MM.1S (cell line): ENCODE measurements around the gene NPC2.

Experiments
- DNase-seq: peaks from one replicate; pipeline ENCODE4 v3.0.0-alpha.2; 2015
- H2AFZ ChIP-seq: fragments of 300-600 bp; sonication (generic); 2 replicates; pipeline ENCODE4 v1.6.0; 2016; ENCODE audit warnings: antibody characterized with exemption, low read length
- H3F3A ChIP-seq: fragments of 300-600 bp; sonication (generic); 2 replicates; pipeline ENCODE4 v1.6.1; 2016; ENCODE audit warnings: mild to moderate bottlenecking, antibody characterized with exemption, low read length, moderate library complexity, mixed read lengths; ENCODE audit not compliant: insufficient read depth
- H3K27ac ChIP-seq: fragments of 300-600 bp; sonication (generic); 2 replicates; pipeline ENCODE4 v1.5.1; 2016; ENCODE audit warnings: mild to moderate bottlenecking, low read length
- H3K27me3 ChIP-seq: fragments of 300-600 bp; sonication (generic); replicated peaks from 2 replicates; pipeline ENCODE4 v1.6.0; 2016; ENCODE audit warnings: low read length; ENCODE audit not compliant: insufficient read depth
- H3K36me3 ChIP-seq: fragments of 300-600 bp; sonication (generic); replicated peaks from 2 replicates; pipeline ENCODE4 v1.6.1; 2016; ENCODE audit warnings: mild to moderate bottlenecking, low read length, mixed read lengths; ENCODE audit not compliant: insufficient read depth
- H3K4me1 ChIP-seq: fragments of 300-600 bp; sonication (generic); 2 replicates; pipeline ENCODE4 v1.6.1; 2016; ENCODE audit warnings: low read length, mixed read lengths
- H3K4me2 ChIP-seq: fragments of 300-600 bp; sonication (generic); 2 replicates; pipeline ENCODE4 v1.6.0; 2016; ENCODE audit warnings: low read depth, low read length
- H3K4me3 ChIP-seq: fragments of 300-600 bp; sonication (generic); 2 replicates; pipeline ENCODE4 v1.5.1; 2016; ENCODE audit warnings: low read length, mixed read lengths
- H3K79me2 ChIP-seq: fragments of 300-600 bp; sonication (generic); 2 replicates; pipeline ENCODE4 v1.6.1; 2016; ENCODE audit warnings: mixed run types, low read length, mixed read lengths
- H3K9ac ChIP-seq: fragments of 300-600 bp; sonication (generic); 2 replicates; pipeline ENCODE4 v1.6.1; 2016; ENCODE audit warnings: low read length, mixed read lengths
- H3K9me2 ChIP-seq: fragments of 300-600 bp; sonication (generic); replicated peaks from 2 replicates; pipeline ENCODE4 v1.6.1; 2016; ENCODE audit warnings: mild to moderate bottlenecking, low read length, mixed read lengths; ENCODE audit not compliant: insufficient read depth
- H3K9me3 ChIP-seq: fragments of 300-600 bp; sonication (generic); replicated peaks from 2 replicates; pipeline ENCODE4 v1.6.1; 2016; ENCODE audit warnings: mild to moderate bottlenecking, low read length, mixed read lengths; ENCODE audit not compliant: insufficient read depth
- H4K20me1 ChIP-seq: fragments of 300-600 bp; sonication (generic); 2 replicates; pipeline ENCODE4 v1.6.1; 2016; ENCODE audit warnings: mild to moderate bottlenecking, low read length, moderate library complexity, mixed read lengths; ENCODE audit not compliant: insufficient read depth
- EZH2 ChIP-seq: fragments of 300-600 bp; sonication (generic); optimal IDR thresholded peaks from 2 replicates; pipeline ENCODE3; 2017; ENCODE audit warnings: low read depth, mild to moderate bottlenecking, antibody characterized with exemption, low read length, mixed read lengths
- EZH2phosphoT487 ChIP-seq: fragments of 300-600 bp; sonication (generic); IDR thresholded peaks from 2 replicates; pipeline ENCODE4 v1.6.1; 2018; ENCODE audit warnings: antibody characterized with exemption, low read length
- TF ChIP-seq, protein P1 (sequence below): fragments of 300-600 bp; sonication (generic); IDR thresholded peaks from 2 replicates; pipeline ENCODE4 v1.5.1; 2016; ENCODE audit warnings: antibody characterized with exemption, low read length, mixed read lengths

The NPC2 gene

GRCh38 chr14:74505831-74506230 lies 12.7 kb upstream of the NPC2 start:
- H3K4me2 ChIP-seq = no peak overlapping the region
- TF ChIP-seq, protein P1, sequence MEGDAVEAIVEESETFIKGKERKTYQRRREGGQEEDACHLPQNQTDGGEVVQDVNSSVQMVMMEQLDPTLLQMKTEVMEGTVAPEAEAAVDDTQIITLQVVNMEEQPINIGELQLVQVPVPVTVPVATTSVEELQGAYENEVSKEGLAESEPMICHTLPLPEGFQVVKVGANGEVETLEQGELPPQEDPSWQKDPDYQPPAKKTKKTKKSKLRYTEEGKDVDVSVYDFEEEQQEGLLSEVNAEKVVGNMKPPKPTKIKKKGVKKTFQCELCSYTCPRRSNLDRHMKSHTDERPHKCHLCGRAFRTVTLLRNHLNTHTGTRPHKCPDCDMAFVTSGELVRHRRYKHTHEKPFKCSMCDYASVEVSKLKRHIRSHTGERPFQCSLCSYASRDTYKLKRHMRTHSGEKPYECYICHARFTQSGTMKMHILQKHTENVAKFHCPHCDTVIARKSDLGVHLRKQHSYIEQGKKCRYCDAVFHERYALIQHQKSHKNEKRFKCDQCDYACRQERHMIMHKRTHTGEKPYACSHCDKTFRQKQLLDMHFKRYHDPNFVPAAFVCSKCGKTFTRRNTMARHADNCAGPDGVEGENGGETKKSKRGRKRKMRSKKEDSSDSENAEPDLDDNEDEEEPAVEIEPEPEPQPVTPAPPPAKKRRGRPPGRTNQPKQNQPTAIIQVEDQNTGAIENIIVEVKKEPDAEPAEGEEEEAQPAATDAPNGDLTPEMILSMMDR = no peak
- TF ChIP-seq EZH2 (no peak), EZH2phosphoT487 (no peak)
- H2AFZ ChIP-seq = no peak overlapping the region
- no peaks in the 10 kb centered on the region for H3K36me3 ChIP-seq
- no peak overlapping the region for H3K9ac ChIP-seq
- H3K79me2 ChIP-seq = no peaks in the 10 kb centered on the region
- no peaks in the 10 kb centered on the region for H3K9me2 ChIP-seq
- H4K20me1 ChIP-seq = no peaks in the 10 kb centered on the region
- peaks cover 18% of the 10 kb centered on the region for H3K27me3 ChIP-seq
- H3F3A ChIP-seq = no peaks in the 10 kb centered on the region
- no peak overlapping the region for H3K4me3 ChIP-seq
- H3K27ac ChIP-seq = no peak overlapping the region
- no peaks in the 10 kb centered on the region for H3K9me3 ChIP-seq
- no peaks in the 10 kb centered on the region for H3K4me1 ChIP-seq
- DNase-seq = no peak

DNA sequence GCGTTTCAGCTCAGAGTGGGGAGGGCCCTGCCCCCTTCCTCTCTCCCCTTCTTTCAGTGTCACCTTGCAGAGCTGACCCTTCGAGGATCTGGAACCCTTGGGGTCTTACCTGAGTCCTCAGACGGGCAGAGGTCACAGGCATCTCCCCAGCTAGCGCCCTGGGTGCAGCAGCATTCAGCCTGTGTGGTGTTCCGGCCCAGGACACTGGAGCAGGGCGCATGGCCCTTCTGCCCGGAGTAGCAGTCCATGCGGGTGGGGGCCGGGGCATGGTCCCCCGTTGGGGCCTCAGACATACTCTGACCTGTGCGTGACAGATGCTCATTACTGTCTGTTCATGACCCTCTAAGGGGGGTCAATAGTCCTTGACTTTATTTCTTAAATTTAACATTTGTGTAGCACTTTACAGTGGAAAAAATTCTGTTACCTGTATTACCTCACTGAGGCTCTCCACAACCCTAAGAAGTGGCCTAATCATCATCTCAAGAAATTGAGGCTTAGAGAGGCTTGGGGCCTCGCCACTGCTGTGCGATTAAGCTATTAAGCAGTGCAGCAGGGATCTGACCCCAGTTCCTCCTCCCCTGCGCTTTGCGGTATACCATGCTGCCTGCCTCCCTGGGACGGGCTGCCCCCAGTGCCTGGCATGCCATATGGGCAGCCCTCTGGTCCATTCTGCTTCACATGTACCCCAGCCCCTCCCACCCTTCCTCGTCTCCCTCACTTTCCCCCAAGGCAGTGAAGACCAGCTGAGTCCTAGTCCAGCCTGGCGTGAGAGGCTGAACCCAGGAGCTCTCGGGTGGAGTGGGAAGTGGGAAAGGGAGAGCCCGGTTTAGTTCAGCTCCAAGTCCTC lies 12.0 kb upstream of the NPC2 start:
- Histone ChIP-seq H3F3A (no peaks in the 10 kb centered on the region), H3K4me2 (no peak overlapping the region)
- DNase-seq = no peak

DNA sequence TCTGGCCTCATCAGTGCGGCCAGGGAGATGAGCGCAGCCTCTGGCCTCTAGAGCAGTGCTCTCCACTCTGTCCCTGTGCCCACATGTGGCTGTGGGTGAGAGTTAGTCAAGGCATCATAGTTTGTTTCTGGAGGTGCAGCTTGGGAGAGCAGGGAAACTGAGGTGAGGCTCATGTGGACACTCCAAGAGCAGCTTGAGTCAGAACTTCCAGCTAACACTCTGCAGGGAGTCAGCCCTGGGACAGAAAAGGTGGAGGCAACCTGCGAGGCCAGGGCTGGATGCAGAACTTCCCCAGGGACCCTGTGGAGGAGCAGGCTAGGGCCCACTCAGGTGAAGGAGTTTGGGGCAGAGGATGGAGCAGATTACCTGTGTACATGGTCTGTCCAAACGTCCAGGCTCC lies 11.3 kb upstream of the NPC2 start:
- no peak for TF ChIP-seq EZH2
- TF ChIP-seq, protein P1 = no peak
- no peak for TF ChIP-seq EZH2phosphoT487

More for the DNA sequence above, 12.0 kb upstream of the NPC2 start:
- Histone ChIP-seq H4K20me1 (no peaks in the 10 kb centered on the region), H3K79me2 (no peaks in the 10 kb centered on the region), H3K4me1 (no peaks in the 10 kb centered on the region), H3K4me3 (no peak overlapping the region), H3K9me2 (no peaks in the 10 kb centered on the region), H2AFZ (no peak overlapping the region), H3K27me3 (peaks cover 11% of the 10 kb centered on the region), H3K9me3 (no peaks in the 10 kb centered on the region), H3K9ac (no peak overlapping the region), H3K36me3 (no peaks in the 10 kb centered on the region), H3K27ac (no peak overlapping the region)
- TF ChIP-seq, protein P1 = no peak
- TF ChIP-seq EZH2phosphoT487 (no peak), EZH2 (no peak)

More for the DNA sequence above, 11.3 kb upstream of the NPC2 start:
- Histone ChIP-seq H3K79me2 (no peaks in the 10 kb centered on the region), H3K4me2 (no peak overlapping the region), H3K9me3 (no peaks in the 10 kb centered on the region), H3K9me2 (no peaks in the 10 kb centered on the region), H2AFZ (no peak overlapping the region), H3K9ac (no peak overlapping the region), H3K36me3 (no peaks in the 10 kb centered on the region), H4K20me1 (no peaks in the 10 kb centered on the region), H3F3A (no peaks in the 10 kb centered on the region), H3K27ac (no peak overlapping the region), H3K27me3 (peaks cover 4% of the 10 kb centered on the region), H3K4me3 (no peak overlapping the region), H3K4me1 (no peaks in the 10 kb centered on the region)
- no peak for DNase-seq
